H1 (cell line): ENCODE results near the gene FHIP1B. TPM values are rescaled to one million over a fixed set of nuclear protein-coding genes. Genes with fewer than 3 reads are reported as not detected.

Experiments
- CTCF ChIA-PET: fragments of 300-600 bp; sonication (Branson Sonifier 250); formaldehyde crosslinking; loops from one replicate; lab custom pipeline; 2021; ENCODE audit not compliant: partially characterized antibody; lab: Charles Lee
- POLR2A ChIA-PET: fragments of 300-600 bp; sonication (Branson Sonifier 250); formaldehyde crosslinking; loops from one replicate; lab custom pipeline; 2021; ENCODE audit warnings: inconsistent platforms; ENCODE audit not compliant: partially characterized antibody; lab: Charles Lee
- DNase-seq, 2 experiments: peaks; one replicate each; pipeline versions ENCODE4 v3.0.0 to v3.0.0-alpha.2; 2010 to 2022; ENCODE audit warnings: low spot score in 2 of 2, low read depth in 1 of 2, mixed read lengths in 1 of 2
- FAIRE-seq: peaks from 2 replicates; lab custom pipeline; 2011; peaks lifted over from hg19 to GRCh38; lab: Jason Lieb, UNC
- H2AFZ ChIP-seq: 2 replicates; pipeline ENCODE4 v1.8.1; 2012; ENCODE audit warnings: low read length, inconsistent platforms
- H2AK5ac ChIP-seq: 2 replicates; pipeline ENCODE4 v1.6.1; 2013; ENCODE audit warnings: low read depth, low read length
- H2BK120ac ChIP-seq: replicated peaks from 2 replicates; pipeline ENCODE3; 2013; ENCODE audit warnings: low read depth, low read length, inconsistent platforms
- H2BK12ac ChIP-seq: 2 replicates; pipeline ENCODE4 v1.6.1; 2013; ENCODE audit warnings: low read depth, low read length
- H2BK15ac ChIP-seq: 2 replicates; pipeline ENCODE4 v1.6.1; 2013; ENCODE audit warnings: low read length
- H2BK20ac ChIP-seq: 2 replicates; pipeline ENCODE4 v1.6.1; 2013; ENCODE audit warnings: low read length
- H2BK5ac ChIP-seq: 2 replicates; pipeline ENCODE4 v1.6.1; 2013; ENCODE audit warnings: low read depth, low read length
- H3K14ac ChIP-seq: 2 replicates; pipeline ENCODE4 v1.6.1; 2013; ENCODE audit warnings: inconsistent platforms; ENCODE audit not compliant: insufficient read length
- H3K18ac ChIP-seq: 2 replicates; pipeline ENCODE4 v1.6.1; 2013; ENCODE audit warnings: low read length; ENCODE audit errors: extremely low read depth
- H3K23ac ChIP-seq: 2 replicates; pipeline ENCODE4 v1.6.1; 2013; ENCODE audit warnings: inconsistent platforms; ENCODE audit not compliant: insufficient read length
- H3K23me2 ChIP-seq: 2 replicates; pipeline ENCODE4 v1.6.1; 2013; ENCODE audit warnings: low read depth, low read length
- H3K27ac ChIP-seq: 2 replicates; pipeline ENCODE4 v1.6.1; 2011; ENCODE audit warnings: low read depth, low read length, inconsistent platforms
- H3K27me3 ChIP-seq, 4 experiments: replicated peaks in 1 of 4; 1 replicate in 1 of 4; 2 replicates in 3 of 4; pipeline versions ENCODE4 v1.6.1 to v1.8.1; 2011 to 2013; ENCODE audit warnings: low read length in 3 of 4, mild to moderate bottlenecking in 3 of 4, inconsistent platforms in 2 of 4, mixed read lengths in 2 of 4, moderate library complexity in 1 of 4; ENCODE audit not compliant: control insufficient read depth in 3 of 4, insufficient read depth in 3 of 4; ENCODE audit errors: extremely low read depth in 1 of 4
- H3K36me3 ChIP-seq, 4 experiments: 2 replicates each; pipeline versions ENCODE4 v1.6.1 to v1.8.1; 2011 to 2013; ENCODE audit warnings: mild to moderate bottlenecking in 4 of 4, low read length in 3 of 4, moderate library complexity in 2 of 4, control low read depth in 1 of 4, inconsistent platforms in 1 of 4; ENCODE audit not compliant: insufficient read depth in 4 of 4, control insufficient read depth in 2 of 4
- H3K4ac ChIP-seq: replicated peaks from 2 replicates; pipeline ENCODE3; 2013; ENCODE audit warnings: low read length, low read depth, mixed read lengths, inconsistent platforms; ENCODE audit not compliant: insufficient read length
- H3K4me1 ChIP-seq, 4 experiments: replicated peaks in 1 of 4; 1 replicate in 1 of 4; 2 replicates in 3 of 4; pipeline versions ENCODE4 v1.6.1 to v1.8.1; 2011 to 2013; ENCODE audit warnings: low read length in 3 of 4, inconsistent platforms in 2 of 4, mixed read lengths in 1 of 4; ENCODE audit not compliant: insufficient read depth in 4 of 4, control insufficient read depth in 3 of 4
- H3K4me2 ChIP-seq, 2 experiments: 2 replicates each; pipeline versions ENCODE4 v1.6.1 to v1.8.1; 2011 to 2013; ENCODE audit warnings: low read depth in 2 of 2, low read length in 2 of 2, control low read depth in 1 of 2, inconsistent platforms in 1 of 2, mild to moderate bottlenecking in 1 of 2; ENCODE audit not compliant: insufficient read depth in 1 of 2
- H3K4me3 ChIP-seq, 4 experiments: fragments of 200-600, 300-600 bp in 1 of 4; sonication (generic), shearing (Covaris generic), sonication (Bioruptor Twin) in 1 of 4; 2 replicates each; pipeline versions ENCODE4 v1.5.1 to v1.8.1; 2011 to 2016; ENCODE audit warnings: low read length in 4 of 4, low read depth in 3 of 4, control low read depth in 2 of 4, inconsistent platforms in 2 of 4, mild to moderate bottlenecking in 2 of 4, mixed read lengths in 1 of 4, moderate library complexity in 1 of 4; ENCODE audit not compliant: insufficient read depth in 2 of 4; ENCODE audit errors: extremely low read depth in 1 of 4
- H3K56ac ChIP-seq: replicated peaks from 2 replicates; pipeline ENCODE3; 2013; ENCODE audit warnings: low read depth, mild to moderate bottlenecking, mixed read lengths, low read length, inconsistent platforms; ENCODE audit not compliant: insufficient read length
- H3K79me1 ChIP-seq: 2 replicates; pipeline ENCODE4 v1.6.1; 2013; ENCODE audit warnings: low read depth, low read length, control low read depth
- H3K79me2 ChIP-seq, 2 experiments: 2 replicates each; pipeline versions ENCODE4 v1.6.1 to v1.8.1; 2012 to 2013; ENCODE audit warnings: low read length in 2 of 2, mild to moderate bottlenecking in 2 of 2, inconsistent platforms in 1 of 2; ENCODE audit not compliant: insufficient read depth in 2 of 2, control insufficient read depth in 1 of 2
- H3K9ac ChIP-seq, 4 experiments: replicated peaks in 1 of 4; 1 replicate in 1 of 4; 2 replicates in 3 of 4; pipeline versions ENCODE4 v1.6.1 to v1.8.1; 2011 to 2013; ENCODE audit warnings: low read depth in 3 of 4, low read length in 3 of 4, control low read depth in 2 of 4, mild to moderate bottlenecking in 2 of 4, moderate library complexity in 2 of 4, inconsistent platforms in 1 of 4; ENCODE audit errors: extremely low read depth in 1 of 4
- H3K9me3 ChIP-seq, 2 experiments: 2 replicates each; pipeline versions ENCODE4 v1.6.1 to v1.8.1; 2012 to 2013; ENCODE audit warnings: mild to moderate bottlenecking in 2 of 2, moderate library complexity in 2 of 2, control low read depth in 1 of 2, inconsistent platforms in 1 of 2, low read depth in 1 of 2, low read length in 1 of 2, mixed read lengths in 1 of 2; ENCODE audit not compliant: insufficient read depth in 2 of 2
- H4K20me1 ChIP-seq, 2 experiments: replicated peaks in 1 of 2; 2 replicates each; pipeline versions ENCODE3 to v1.8.1; 2011 to 2013; ENCODE audit warnings: inconsistent platforms in 2 of 2, low read length in 2 of 2, mild to moderate bottlenecking in 1 of 2; ENCODE audit not compliant: insufficient read depth in 2 of 2, control insufficient read depth in 1 of 2
- H4K5ac ChIP-seq: 2 replicates; pipeline ENCODE4 v1.6.1; 2013; ENCODE audit warnings: low read length, low read depth, mixed read lengths, inconsistent platforms; ENCODE audit not compliant: insufficient read length
- H4K8ac ChIP-seq: 2 replicates; pipeline ENCODE4 v1.8.0; 2013; ENCODE audit warnings: mild to moderate bottlenecking, moderate library complexity, low read length, inconsistent platforms; ENCODE audit not compliant: insufficient read depth; ENCODE audit errors: extremely low read depth
- H4K91ac ChIP-seq: replicated peaks from 2 replicates; pipeline ENCODE3; 2013; ENCODE audit warnings: low read length, mixed read lengths, inconsistent platforms; ENCODE audit not compliant: insufficient read length
- CREB1 ChIP-seq: IDR thresholded peaks from 2 replicates; pipeline ENCODE4 v1.6.1; 2012; ENCODE audit warnings: inconsistent platforms
- CTBP2 ChIP-seq: IDR thresholded peaks from 2 replicates; pipeline ENCODE4 v1.7.0; 2011; ENCODE audit warnings: borderline replicate concordance, mild to moderate bottlenecking, moderate library complexity, mixed read lengths, low read length; ENCODE audit not compliant: insufficient read depth, insufficient read length
- JUN ChIP-seq: IDR thresholded peaks from 2 replicates; pipeline ENCODE4 v1.6.1; 2011; ENCODE audit warnings: low read depth, mild to moderate bottlenecking, improper control_type of control experiment, low read length
- JUND ChIP-seq: IDR thresholded peaks from 2 replicates; pipeline ENCODE4 v1.6.1; 2011; ENCODE audit warnings: mild to moderate bottlenecking, improper control_type of control experiment, low read length
- PHF8 ChIP-seq: fragments of 200-600 bp; sonication (generic); conservative IDR thresholded peaks from 2 replicates; pipeline ENCODE4 v1.7.1; 2012; ENCODE audit warnings: low read depth, mild to moderate bottlenecking, inconsistent platforms, low read length, moderate library complexity
- SIX5 ChIP-seq: IDR thresholded peaks from 2 replicates; pipeline ENCODE4 v1.6.1; 2011; ENCODE audit warnings: mild to moderate bottlenecking, low read depth, low read length
- SP1 ChIP-seq: IDR thresholded peaks from 2 replicates; pipeline ENCODE4 v1.6.1; 2011; ENCODE audit warnings: low read depth, low read length
- SRF ChIP-seq: IDR thresholded peaks from 2 replicates; pipeline ENCODE4 v1.6.1; 2011; ENCODE audit warnings: mild to moderate bottlenecking, low read depth, low read length, moderate library complexity
- SUZ12 ChIP-seq: fragments of 200-600 bp; sonication (generic); IDR thresholded peaks from 2 replicates; pipeline ENCODE4 v1.6.1; 2012; ENCODE audit warnings: mild to moderate bottlenecking, inconsistent platforms, low read length, moderate library complexity, mixed read lengths
- TAF1 ChIP-seq: IDR thresholded peaks from 2 replicates; pipeline ENCODE4 v1.6.1; 2011; ENCODE audit warnings: mild to moderate bottlenecking, low read depth, low read length
- WGBS, 2 experiments: shearing (Covaris generic) in 1 of 2; methylation state at CpG; one replicate each; pipeline versions ENCODE4 v1.1.6 to v1.1.7; 2013 to 2015; ENCODE audit warnings: low lambda C conversion rate in 2 of 2, mixed read lengths in 2 of 2, inconsistent platforms in 1 of 2, low coverage in 1 of 2, missing lambda C conversion rate in 1 of 2; ENCODE audit not compliant: insufficient replicate concordance in 2 of 2, insufficient coverage in 1 of 2, insufficient read length in 1 of 2; ENCODE audit errors: extremely low coverage in 1 of 2, missing lambda C conversion rate in 1 of 2; 5-methylcytosine and 5-hydroxymethylcytosine counted together
- polyA plus RNA-seq, 7 experiments: library from polyadenylated mRNA; depleted of rRNA in 3 of 7; stranded (reverse) in 5 of 7; unstranded in 2 of 7; fragments of >200 nt in 5 of 7; fragments of 200-250 nt in 2 of 7; gene quantifications; 1 replicate in 5 of 7; 2 replicates in 1 of 7; 4 replicates in 1 of 7; pipeline versions ENCODE4 v1.2.1 to v1.2.3, GENCODE V29; 2011 to 2013; ENCODE audit warnings: missing spikeins in 2 of 7, mixed read lengths in 2 of 7
- total RNA-seq: library from RNA; stranded (reverse); fragmentation: NEBNext Ultra II Directional; extraction: Animal tissue kit (Norgen Biotek cat#: 25700); gene quantifications from 2 replicates; pipeline ENCODE4 v1.2.1, GENCODE V29; 2021
- TF ChIP-seq, protein P1 (sequence below), 3 experiments: IDR thresholded peaks; 1 replicate in 2 of 3; 2 replicates in 1 of 3; pipeline versions ENCODE4 v1.5.1 to v1.6.1; 2011; ENCODE audit warnings: low read length in 3 of 3, mild to moderate bottlenecking in 3 of 3, inconsistent platforms in 2 of 3, low read depth in 1 of 3, moderate library complexity in 1 of 3; ENCODE audit not compliant: insufficient read depth in 1 of 3; ENCODE audit errors: control extremely low read depth in 1 of 3
- TF ChIP-seq, protein P2 (sequence below): IDR thresholded peaks from 2 replicates; pipeline ENCODE4 v1.6.1; 2012; ENCODE audit warnings: inconsistent platforms

The FHIP1B gene
- total and polyA plus RNA-seq, 2 of the 8 experiments (the other 6 are each of a cell fraction or from before 2014, with no cell fraction given) = 16.8 to 41.9 TPM

DNA sequence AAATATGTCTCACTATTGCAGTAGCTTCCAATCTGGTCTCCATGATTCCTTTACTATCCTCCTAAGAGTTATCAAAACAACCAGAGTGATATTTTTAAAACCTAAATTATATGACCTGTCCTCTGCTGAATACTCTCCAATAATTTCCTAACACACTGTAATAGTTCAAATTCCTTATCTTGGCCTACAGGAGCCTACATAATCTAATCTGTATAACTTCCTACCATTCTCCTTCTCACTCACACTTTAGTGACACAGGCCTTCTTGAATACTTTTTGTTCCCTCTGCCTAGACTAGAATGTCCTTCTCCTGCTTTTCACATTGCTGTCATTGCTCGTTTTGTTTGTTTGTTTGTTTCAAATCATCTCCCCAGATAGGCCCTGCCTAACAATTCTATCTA is 9.4 kb downstream of the FHIP1B start:
- Histone ChIP-seq H2BK12ac (no peak overlapping the region), H3K23ac (no peak overlapping the region), H3K56ac (no peak overlapping the region), H3K9ac (no peak overlapping the region), H3K23me2 (no peaks in the 10 kb centered on the region), H3K9me3 (no peaks in the 10 kb centered on the region), H3K4me1 (no peaks in the 10 kb centered on the region), H3K4me3 (no peak overlapping the region), H3K79me1 (peaks cover 3% of the 10 kb centered on the region; the same call in 1 of the 2 replicates), H4K20me1 (peaks cover 0 to 6% of the 10 kb centered on the region in 2 experiments), H2BK15ac (no peak overlapping the region), H2BK120ac (no peak overlapping the region), H2AK5ac (no peak overlapping the region), H4K8ac (no peak overlapping the region), H2BK20ac (no peak overlapping the region), H4K5ac (no peak overlapping the region), H3K14ac (no peak overlapping the region), H3K36me3 (peaks cover 2 to 16% (median 9%) of the 10 kb centered on the region in 4 experiments; a peak in 6 of 8 replicates), H3K27me3 (no peaks in the 10 kb centered on the region), H4K91ac (no peak overlapping the region), H3K27ac (no peak overlapping the region), H2AFZ (no peak overlapping the region), H2BK5ac (no peak overlapping the region), H3K4ac (no peak overlapping the region), H3K4me2 (no peak overlapping the region), H3K79me2 (peaks cover 0 to 37% of the 10 kb centered on the region in 2 experiments; a peak in 2 of 4 replicates), H3K18ac (no peak overlapping the region)
- POLR2A ChIA-PET = no interaction called here
- 80% methylated on average over 1 of the region's 1 CpG; no CpG with 5 or more reads in 1 of the 2 experiments for WGBS, 2 experiments
- DNase-seq = no peak
- CTCF ChIA-PET = interaction anchor here (0.6 to 2.8 kb wide), 9 partner anchors 9 to 91 kb away, joined by 3 to 9 read pairs (median 4); partner anchors contain the start of gene CCKBR
- FAIRE-seq = no peak
- TF ChIP-seq, protein P1, sequence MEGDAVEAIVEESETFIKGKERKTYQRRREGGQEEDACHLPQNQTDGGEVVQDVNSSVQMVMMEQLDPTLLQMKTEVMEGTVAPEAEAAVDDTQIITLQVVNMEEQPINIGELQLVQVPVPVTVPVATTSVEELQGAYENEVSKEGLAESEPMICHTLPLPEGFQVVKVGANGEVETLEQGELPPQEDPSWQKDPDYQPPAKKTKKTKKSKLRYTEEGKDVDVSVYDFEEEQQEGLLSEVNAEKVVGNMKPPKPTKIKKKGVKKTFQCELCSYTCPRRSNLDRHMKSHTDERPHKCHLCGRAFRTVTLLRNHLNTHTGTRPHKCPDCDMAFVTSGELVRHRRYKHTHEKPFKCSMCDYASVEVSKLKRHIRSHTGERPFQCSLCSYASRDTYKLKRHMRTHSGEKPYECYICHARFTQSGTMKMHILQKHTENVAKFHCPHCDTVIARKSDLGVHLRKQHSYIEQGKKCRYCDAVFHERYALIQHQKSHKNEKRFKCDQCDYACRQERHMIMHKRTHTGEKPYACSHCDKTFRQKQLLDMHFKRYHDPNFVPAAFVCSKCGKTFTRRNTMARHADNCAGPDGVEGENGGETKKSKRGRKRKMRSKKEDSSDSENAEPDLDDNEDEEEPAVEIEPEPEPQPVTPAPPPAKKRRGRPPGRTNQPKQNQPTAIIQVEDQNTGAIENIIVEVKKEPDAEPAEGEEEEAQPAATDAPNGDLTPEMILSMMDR (IDR thresholded peaks at IDR 0.05; ENCODE audit: control extremely low read depth in 1 of 3, insufficient read depth in 1 of 3, low read depth in 1 of 3, low read length in 3 of 3) = no peak
- TF ChIP-seq JUND (no peak), TAF1 (no peak), CREB1 (no peak), SRF (no peak), SIX5 (no peak), SP1 (no peak), PHF8 (no peak), CTBP2 (no peak), SUZ12 (no peak), JUN (no peak)
- TF ChIP-seq, protein P2, sequence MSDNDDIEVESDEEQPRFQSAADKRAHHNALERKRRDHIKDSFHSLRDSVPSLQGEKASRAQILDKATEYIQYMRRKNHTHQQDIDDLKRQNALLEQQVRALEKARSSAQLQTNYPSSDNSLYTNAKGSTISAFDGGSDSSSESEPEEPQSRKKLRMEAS = no peak
